ENCODE results near the gene RNF212B. TPM values are rescaled to one million over a fixed set of nuclear protein-coding genes. Genes with fewer than 3 reads are reported as not detected.
A peak's percentile ranks its signal among the peaks of the same experiment; 100 is the strongest.

The RNF212B gene
- total RNA-seq, 4 donors from 2014 or later = not detected

DNA sequence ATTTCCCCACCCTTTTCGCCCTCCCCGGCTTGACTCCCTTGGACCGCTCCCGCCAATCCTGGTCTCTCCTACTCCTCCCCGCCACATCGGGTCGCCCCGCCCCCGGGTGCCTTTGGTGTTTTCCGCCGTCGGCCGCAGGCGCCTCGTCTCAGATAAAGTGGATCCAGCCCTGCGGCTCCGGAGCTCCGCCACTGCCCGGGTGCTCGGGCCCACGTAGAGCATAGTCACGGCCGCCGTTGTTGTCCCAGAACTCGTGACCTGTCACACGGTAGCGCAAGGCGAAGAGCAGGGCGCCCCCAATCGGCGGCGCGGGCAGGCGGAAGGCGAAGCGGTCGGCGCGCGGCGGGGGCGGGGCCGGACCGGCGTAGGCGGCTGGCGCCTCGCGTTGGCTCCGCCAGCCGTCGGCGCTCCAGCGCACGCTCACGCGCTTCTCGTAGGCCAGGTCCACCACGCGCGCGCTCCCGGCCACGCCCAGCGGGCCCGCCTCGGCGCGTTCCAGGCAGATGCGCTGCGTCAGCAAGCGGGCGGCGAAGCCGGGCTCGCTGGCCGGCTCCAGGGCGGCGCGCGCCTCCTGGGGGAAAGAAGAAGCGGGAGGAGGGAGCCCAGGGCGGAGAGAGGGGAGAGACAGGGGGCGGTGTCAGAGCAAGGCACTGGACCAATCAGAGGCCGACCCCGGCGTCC lies 63.7 kb downstream of the RNF212B start:
- 2% methylated on average over 25 of the region's 87 CpGs; no CpG with 5 or more reads in 1 of the 2 donors for WGBS, 2 donors (ENCODE audit: low coverage in 1 of 2)
- DNase-seq = peak; percentile 98
- Histone ChIP-seq H3K36me3 (no peaks in the 10 kb centered on the region), H3K27ac (peak overlapping the region; percentile 99 to 100 (median 99)), H3K4me3 (peak overlapping the region; percentile 55 to 87 (median 75)), H3K9me3 (no peaks in the 10 kb centered on the region), H3K4me1 (peaks cover 17 to 40% (median 28%) of the 10 kb centered on the region in 4 donors), H3K27me3 (no peaks in the 10 kb centered on the region)
- TF ChIP-seq CTCF (IDR thresholded peaks at IDR 0.05) = peak; percentile 60 to 84 (median 69)
- TF ChIP-seq POLR2AphosphoS5 (IDR thresholded peaks at IDR 0.05) = peak; percentile 73 to 81 (median 79)
- TF ChIP-seq POLR2A (IDR thresholded peaks at IDR 0.05) = peak; percentile 55
- TF ChIP-seq EP300 (IDR thresholded peaks at IDR 0.05; ENCODE audit: low read depth) = no peak
- in situ Hi-C loops (cut with MboI; ENCODE audit: low pct_ligation_motif_present in 1 of 4, low pct_unique_long_range_greater_than_20kb in 1 of 4, low sequenced_read_pairs in 3 of 4) = no loop called here
- intact Hi-C loops (cut with DNase I; ENCODE audit: low total_unique reads) = no loop called here

DNA sequence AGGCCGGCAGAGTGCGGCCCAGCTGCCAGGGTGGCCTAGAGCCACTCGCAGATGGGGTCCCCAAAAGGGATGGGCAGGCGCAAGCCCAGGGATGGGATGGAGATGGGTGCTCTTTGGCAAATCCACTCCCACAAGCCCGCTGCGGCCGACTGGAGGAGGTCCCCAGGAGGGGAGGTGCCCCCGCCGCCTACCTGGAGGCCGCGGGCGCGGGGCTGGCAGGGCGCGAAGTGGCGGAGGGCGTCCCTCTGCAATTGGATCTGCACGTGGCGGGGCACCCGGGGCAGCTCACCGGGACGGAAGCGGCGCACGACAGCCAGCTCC lies 64.2 kb downstream of the RNF212B start:
- intact Hi-C loops (cut with DNase I; ENCODE audit: low total_unique reads) (no loop called here), in situ Hi-C loops (cut with MboI; ENCODE audit: low pct_ligation_motif_present in 1 of 4, low pct_unique_long_range_greater_than_20kb in 1 of 4, low sequenced_read_pairs in 3 of 4) (no loop called here)
- WGBS, 2 donors (ENCODE audit: low coverage in 1 of 2) = 0% methylated on average over 16 of the region's 25 CpGs; no CpG with 5 or more reads in 1 of the 2 donors

GRCh38 chr14:23302290-23303225 lies 64.8 kb downstream of the RNF212B start, which contains the start of gene PPP1R3E:
Gene PPP1R3E, minus strand, starts transcription at chr14:23302859. Its CDS starts 283 bp downstream, at chr14:23302576.
- H3K4me3 ChIP-seq = peak within 1 kb of the TSS; percentile 55 to 87 (median 75)
- DNase-seq = peak; percentile 88
- peak within 1 kb of the TSS; percentile 99 to 100 (median 99) for H3K27ac ChIP-seq
- peaks cover 18 to 44% (median 34%) of the 10 kb centered on the region in 4 donors for H3K4me1 ChIP-seq
- intact Hi-C loops (cut with DNase I; ENCODE audit: low total_unique reads) (no loop called here), in situ Hi-C loops (cut with MboI; ENCODE audit: low pct_ligation_motif_present in 1 of 4, low pct_unique_long_range_greater_than_20kb in 1 of 4, low sequenced_read_pairs in 3 of 4) (no loop called here)
- H3K36me3 ChIP-seq = no peaks in the 10 kb centered on the region
- WGBS, 2 donors (ENCODE audit: low coverage in 1 of 2) = 1 to 3% methylated on average over 14 to 68 of the region's 81 CpGs
- H3K9me3 ChIP-seq = no peaks in the 10 kb centered on the region
- no peaks in the 10 kb centered on the region for H3K27me3 ChIP-seq
- TF ChIP-seq POLR2A (IDR thresholded peaks at IDR 0.05) = peak; percentile 63
- TF ChIP-seq CTCF (IDR thresholded peaks at IDR 0.05) = no peak
- peak; percentile 61 to 79 (median 66) for TF ChIP-seq POLR2AphosphoS5 (IDR thresholded peaks at IDR 0.05)
- TF ChIP-seq EP300 (IDR thresholded peaks at IDR 0.05; ENCODE audit: low read depth) = no peak

More for the DNA sequence above, 64.2 kb downstream of the RNF212B start:
- TF ChIP-seq POLR2A (IDR thresholded peaks at IDR 0.05) = peak; percentile 72
- TF ChIP-seq POLR2AphosphoS5 (IDR thresholded peaks at IDR 0.05) = peak; percentile 88 to 95 (median 88)
- TF ChIP-seq EP300 (IDR thresholded peaks at IDR 0.05; ENCODE audit: low read depth) = no peak
- DNase-seq = no peak
- Histone ChIP-seq H3K27ac (peak overlapping the region; percentile 99 to 100 (median 99)), H3K4me1 (peaks cover 17 to 40% (median 29%) of the 10 kb centered on the region in 4 donors), H3K36me3 (no peaks in the 10 kb centered on the region), H3K9me3 (no peaks in the 10 kb centered on the region), H3K27me3 (no peaks in the 10 kb centered on the region), H3K4me3 (peak overlapping the region; percentile 55 to 87 (median 75))

GRCh38 chr14:23306412-23307145 lies 68.8 kb downstream of the RNF212B start, which contains the start of gene BCL2L2:
Gene BCL2L2, plus strand, starts transcription at chr14:23306833. Its CDS starts 935 bp downstream, at chr14:23307768.
- Histone ChIP-seq H3K27ac (peak within 1 kb of the TSS; percentile 92 to 96 (median 94)), H3K27me3 (no peaks in the 10 kb centered on the region), H3K9me3 (no peaks in the 10 kb centered on the region), H3K36me3 (peaks cover 0 to 6% (median 0%) of the 10 kb centered on the region in 4 donors), H3K4me1 (peaks cover 18 to 49% (median 40%) of the 10 kb centered on the region in 4 donors), H3K4me3 (peak within 1 kb of the TSS; percentile 64 to 72 (median 68))
- 2% methylated on average over 14 of the region's 24 CpGs; no CpG with 5 or more reads in 1 of the 2 donors for WGBS, 2 donors (ENCODE audit: low coverage in 1 of 2)
- DNase-seq = peak; percentile 94
- peak; percentile 75 to 85 (median 84) for TF ChIP-seq POLR2AphosphoS5 (IDR thresholded peaks at IDR 0.05)
- TF ChIP-seq EP300 (IDR thresholded peaks at IDR 0.05; ENCODE audit: low read depth) = no peak
- TF ChIP-seq CTCF (IDR thresholded peaks at IDR 0.05) = no peak
- TF ChIP-seq POLR2A (IDR thresholded peaks at IDR 0.05) = peak; percentile 85
- in situ Hi-C loops (cut with MboI; ENCODE audit: low pct_ligation_motif_present in 1 of 4, low pct_unique_long_range_greater_than_20kb in 1 of 4, low sequenced_read_pairs in 3 of 4) (no loop called here), intact Hi-C loops (cut with DNase I; ENCODE audit: low total_unique reads) (no loop called here)

Measured in transverse colon (tissue), 4 donors.